ENCODE results near the gene DIPK1A.

DIPK1A gene

GRCh38 chr1:92949937-92950817 is 11.1 kb downstream of the DIPK1A start:
- no peak for DNase-seq

- no peak for DNase-seq
Measured at GRCh38 chr1:92948071-92948470, 13.2 kb downstream of the DIPK1A start.

- no peak for DNase-seq
Measured at GRCh38 chr1:92945748-92946270, 15.5 kb downstream of the DIPK1A start.

- no peak for DNase-seq
Measured at GRCh38 chr1:92944901-92945747, 16.1 kb downstream of the DIPK1A start.

GRCh38 chr1:92943502-92943847 is 17.8 kb downstream of the DIPK1A start:
- DNase-seq: no peak

- no peak for DNase-seq
Measured at GRCh38 chr1:92940541-92940940, 20.7 kb downstream of the DIPK1A start.

- no peak for DNase-seq
Measured at GRCh38 chr1:92937731-92938130, 23.5 kb downstream of the DIPK1A start.

GRCh38 chr1:92936865-92937264 is 24.4 kb downstream of the DIPK1A start:
- DNase-seq: no peak

GRCh38 chr1:92934395-92935378 is 26.6 kb downstream of the DIPK1A start:
- DNase-seq: no peak

- no peak for DNase-seq
Measured at GRCh38 chr1:92933459-92933858, 27.8 kb downstream of the DIPK1A start.

GRCh38 chr1:92931691-92932090 is 29.6 kb downstream of the DIPK1A start:
- DNase-seq: no peak

GRCh38 chr1:92929461-92929860 is 31.8 kb downstream of the DIPK1A start:
- DNase-seq: no peak

- no peak for DNase-seq
Measured at GRCh38 chr1:92927870-92928269, 33.4 kb downstream of the DIPK1A start.

- DNase-seq: no peak
Measured at GRCh38 chr1:92926873-92927272, 34.4 kb downstream of the DIPK1A start.

GRCh38 chr1:92924501-92924900 is 36.8 kb downstream of the DIPK1A start:
- no peak for DNase-seq

- no peak for DNase-seq
Measured at GRCh38 chr1:92923664-92924063, 37.6 kb downstream of the DIPK1A start.

- DNase-seq: no peak
Measured at GRCh38 chr1:92922356-92923035, 38.8 kb downstream of the DIPK1A start.

- DNase-seq: no peak
Measured at GRCh38 chr1:92921031-92922023, 39.9 kb downstream of the DIPK1A start.

GRCh38 chr1:92916899-92917298 is 44.4 kb downstream of the DIPK1A start:
- DNase-seq: no peak

GRCh38 chr1:92915547-92915946 is 45.7 kb downstream of the DIPK1A start:
- DNase-seq: no peak

Measured in SIG-M5 (cell line).